ENCODE data around the gene GATAD2B. TPM values are rescaled to one million over a fixed set of nuclear protein-coding genes. Genes with fewer than 3 reads are reported as not detected.

The GATAD2B gene
- total RNA-seq, 1 donor from 2014 or later, result 35.3 TPM

- no peak for DNase-seq (ENCODE audit: missing footprints)
- no peak for ATAC-seq
- intact Hi-C loops (cut with DNase I), result no loop called here
Measured at GRCh38 chr1:153764310-153764709, 158.5 kb downstream of the GATAD2B start.

GRCh38 chr1:153763365-153764225, 159.2 kb downstream of the GATAD2B start:
- intact Hi-C loops (cut with DNase I), result no loop called here
- ATAC-seq (peak; percentile 72), DNase-seq (ENCODE audit: missing footprints) (no peak)

DNA sequence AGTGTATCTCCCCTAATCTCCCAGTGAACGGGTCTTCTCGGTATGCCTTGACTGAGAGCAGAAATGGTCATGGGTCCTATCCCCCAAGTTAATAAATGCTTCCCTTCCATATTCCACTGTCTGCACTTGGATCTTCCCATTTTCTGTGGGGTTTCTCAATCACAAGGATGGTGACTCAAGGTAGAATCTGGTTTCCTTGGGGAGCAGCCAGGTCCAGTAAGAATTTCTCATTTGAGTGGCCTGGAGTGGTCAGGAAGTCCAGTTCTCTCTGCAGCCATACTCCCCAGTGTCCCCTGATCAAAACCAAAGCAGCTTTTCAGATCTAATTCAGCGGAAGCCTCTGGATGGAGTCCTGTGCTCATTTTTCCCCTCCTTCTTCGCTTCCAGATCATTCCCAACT, 162.3 kb downstream of the GATAD2B start:
- intact Hi-C loops (cut with DNase I), result no loop called here
- ATAC-seq (no peak), DNase-seq (ENCODE audit: missing footprints) (no peak)

Small RNA genes within 50 kb of the gene (microRNA-seq; reads per million reads assigned to microRNA genes)
- not detected for gene MIR6737

Other genes with a start within 250 kb of the GATAD2B start
- 14.6 TPM for gene NPR1, start 244.3 kb downstream of the GATAD2B start, total RNA-seq
- 33.0 TPM for gene INTS3, start 194.9 kb downstream of the GATAD2B start, total RNA-seq
- 13.5 TPM for gene SLC27A3, start 147.6 kb downstream of the GATAD2B start, total RNA-seq
- gene DENND4B, start 23.7 kb upstream of the GATAD2B start, total RNA-seq, result 51.6 TPM
- 19.3 TPM for gene CRTC2, start 35.6 kb upstream of the GATAD2B start, total RNA-seq
- 48.9 TPM for gene SLC39A1, start 40.6 kb upstream of the GATAD2B start, total RNA-seq
- gene CREB3L4, start 44.9 kb upstream of the GATAD2B start, total RNA-seq, result 4.9 TPM
- 76.8 TPM for gene JTB, start 54.7 kb upstream of the GATAD2B start, total RNA-seq
- 61.4 TPM for gene RAB13, start 63.4 kb upstream of the GATAD2B start, total RNA-seq
- 984 TPM for gene RPS27, start 67.8 kb upstream of the GATAD2B start, total RNA-seq
- 0.30 TPM for gene NUP210L, start 232.1 kb upstream of the GATAD2B start, total RNA-seq

All from Right ventricle myocardium inferior (tissue), 1 donor.